SU-DHL-6 (cell line): ENCODE results near the gene BMPR1B.

Experiments used
- H2AFZ ChIP-seq: fragments of 200-600 bp; sonication (generic); 2 replicates; pipeline ENCODE4 v1.6.1; 2014; ENCODE audit warnings: low read depth, mild to moderate bottlenecking, moderate library complexity, mixed read lengths, antibody characterized with exemption, low read length; ENCODE audit not compliant: severe bottlenecking
- H3F3A ChIP-seq: fragments of 200-600 bp; shearing (Covaris generic); 2 replicates; pipeline ENCODE4 v1.6.0; 2016; ENCODE audit warnings: antibody characterized with exemption, mild to moderate bottlenecking; ENCODE audit not compliant: insufficient read depth
- H3K27ac ChIP-seq: fragments of 200-600 bp; sonication (generic); 2 replicates; pipeline ENCODE4 v1.5.1; 2016; ENCODE audit warnings: low read depth, mild to moderate bottlenecking, low read length, moderate library complexity, mixed read lengths
- H3K27me3 ChIP-seq: fragments of 200-600 bp; sonication (generic), shearing (Covaris generic); 2 replicates; pipeline ENCODE4 v1.6.0; 2014; ENCODE audit warnings: mild to moderate bottlenecking, low read length
- H3K36me3 ChIP-seq: fragments of 200-600 bp; sonication (generic); 2 replicates; pipeline ENCODE4 v1.6.1; 2014; ENCODE audit warnings: mild to moderate bottlenecking, low read length, mixed read lengths
- H3K4me2 ChIP-seq: fragments of 300-600, 200-600 bp; shearing (Covaris generic), sonication (generic); 2 replicates; pipeline ENCODE4 v1.6.0; 2014; ENCODE audit warnings: low read length, low read depth, mild to moderate bottlenecking; ENCODE audit not compliant: poor library complexity, severe bottlenecking
- H3K4me3 ChIP-seq: fragments of 200-600 bp; sonication (generic); 2 replicates; pipeline ENCODE4 v1.5.1; 2014; ENCODE audit warnings: antibody characterized with exemption, low read length, mild to moderate bottlenecking, mixed read lengths; ENCODE audit not compliant: insufficient read depth, poor library complexity, severe bottlenecking
- H3K79me2 ChIP-seq: fragments of 200-600 bp; sonication (generic); 2 replicates; pipeline ENCODE4 v1.6.1; 2014; ENCODE audit warnings: mild to moderate bottlenecking, low read length, moderate library complexity; ENCODE audit not compliant: insufficient read depth
- H3K9ac ChIP-seq: fragments of 200-600 bp; sonication (generic); 2 replicates; pipeline ENCODE4 v1.7.0; 2014; ENCODE audit warnings: mild to moderate bottlenecking, low read length
- H3K9me2 ChIP-seq: fragments of 200-600 bp; sonication (generic); replicated peaks from 2 replicates; pipeline ENCODE4 v1.6.1; 2014; ENCODE audit warnings: low read length; ENCODE audit not compliant: insufficient read depth
- H3K9me3 ChIP-seq: fragments of 200-600 bp; sonication (generic); 2 replicates; pipeline ENCODE4 v1.6.1; 2014; ENCODE audit warnings: low read length, mixed read lengths; ENCODE audit not compliant: insufficient read depth
- H4K20me1 ChIP-seq: fragments of 200-600 bp; sonication (generic); 2 replicates; pipeline ENCODE4 v1.6.1; 2014; ENCODE audit warnings: low read depth, mild to moderate bottlenecking, antibody characterized with exemption, low read length, moderate library complexity, mixed read lengths
- CTCF ChIP-seq: fragments of 200-600 bp; sonication (generic); IDR thresholded peaks from one replicate; pipeline ENCODE4 v1.5.1; 2017; ENCODE audit warnings: antibody characterized with exemption, mild to moderate bottlenecking, low read length, moderate library complexity; ENCODE audit not compliant: insufficient read depth, poor library complexity, severe bottlenecking
- EZH2phosphoT487 ChIP-seq: fragments of 200-600 bp; sonication (generic), shearing (Covaris generic); conservative IDR thresholded peaks from 2 replicates; pipeline ENCODE4 v1.6.1; 2018; ENCODE audit warnings: mild to moderate bottlenecking, antibody characterized with exemption, low read length, moderate library complexity, mixed read lengths

The BMPR1B gene

GRCh38 chr4:94880956-94881355 lies 123.2 kb downstream of the BMPR1B start:
- Histone ChIP-seq H3K27me3 (no peaks in the 10 kb centered on the region), H3K36me3 (no peaks in the 10 kb centered on the region), H3K9ac (no peak overlapping the region), H4K20me1 (no peaks in the 10 kb centered on the region), H3K9me3 (no peaks in the 10 kb centered on the region), H3K4me2 (no peak overlapping the region), H3F3A (no peaks in the 10 kb centered on the region), H3K79me2 (no peaks in the 10 kb centered on the region), H3K27ac (no peak overlapping the region), H2AFZ (no peak overlapping the region), H3K4me3 (no peak overlapping the region), H3K9me2 (no peaks in the 10 kb centered on the region)
- TF ChIP-seq EZH2phosphoT487, result no peak
- TF ChIP-seq CTCF, result no peak

GRCh38 chr4:94882756-94883155 lies 125.0 kb downstream of the BMPR1B start:
- Histone ChIP-seq H3K27me3 (no peaks in the 10 kb centered on the region), H3K4me3 (no peak overlapping the region), H4K20me1 (no peaks in the 10 kb centered on the region), H3K9me3 (no peaks in the 10 kb centered on the region), H3K79me2 (no peaks in the 10 kb centered on the region), H3K4me2 (no peak overlapping the region), H3K9ac (no peak overlapping the region), H3F3A (no peaks in the 10 kb centered on the region), H3K27ac (no peak overlapping the region), H2AFZ (no peak overlapping the region), H3K36me3 (no peaks in the 10 kb centered on the region), H3K9me2 (no peaks in the 10 kb centered on the region)
- TF ChIP-seq EZH2phosphoT487 (no peak), CTCF (no peak)

DNA sequence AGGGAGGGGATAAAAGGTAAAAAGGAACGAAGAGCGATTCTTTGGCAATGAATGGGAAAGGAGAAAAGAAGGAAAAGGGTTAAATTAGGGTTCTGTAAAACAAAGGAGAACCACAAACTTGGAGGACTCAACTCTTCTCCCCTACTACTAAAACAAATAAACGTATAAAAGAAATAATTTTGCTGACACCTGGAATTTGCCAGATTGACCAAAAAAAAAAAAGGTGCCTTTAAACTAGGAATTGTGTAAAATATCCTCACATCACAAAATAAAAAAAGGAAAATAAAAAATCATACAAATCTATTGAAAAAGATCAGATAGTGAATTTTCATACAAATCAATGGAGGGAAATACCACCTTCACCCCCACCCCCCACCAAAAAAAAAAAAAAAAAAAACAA lies 129.3 kb downstream of the BMPR1B start:
- Histone ChIP-seq H2AFZ (no peak overlapping the region), H3K9ac (no peak overlapping the region), H3K4me2 (no peak overlapping the region), H3K27ac (no peak overlapping the region), H3K27me3 (no peaks in the 10 kb centered on the region), H3K36me3 (no peaks in the 10 kb centered on the region), H3K79me2 (no peaks in the 10 kb centered on the region), H3K9me3 (no peaks in the 10 kb centered on the region), H3K9me2 (no peaks in the 10 kb centered on the region), H3K4me3 (no peak overlapping the region), H4K20me1 (no peaks in the 10 kb centered on the region), H3F3A (no peaks in the 10 kb centered on the region)
- no peak for TF ChIP-seq EZH2phosphoT487
- no peak for TF ChIP-seq CTCF
